ENCODE data around the gene TBC1D14. TPM values are rescaled to one million over a fixed set of nuclear protein-coding genes. Genes with fewer than 3 reads are reported as not detected.

TBC1D14 gene
- total RNA-seq, 2 experiments from 2014 or later: 38.4 to 44.1 TPM

DNA sequence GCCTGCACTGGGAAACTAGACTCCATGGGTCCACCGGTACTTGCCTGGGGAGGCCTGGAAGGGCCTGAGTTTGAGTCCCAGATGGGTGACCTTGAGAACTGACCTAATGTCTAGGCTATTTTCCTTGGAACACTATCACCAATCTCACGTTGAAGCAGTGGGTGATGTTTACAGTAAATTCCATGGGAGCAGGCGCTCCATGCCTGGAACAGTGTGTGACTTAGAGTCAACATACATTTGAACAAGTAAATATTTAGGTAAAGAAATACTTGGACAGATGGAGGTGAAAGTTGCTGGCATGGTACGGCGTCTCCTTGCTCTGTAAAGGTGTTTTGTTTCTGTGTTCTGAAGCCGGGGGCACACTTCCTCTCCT is 47.5 kb downstream of the TBC1D14 start:
- no peak overlapping the region for H3K4me2 ChIP-seq (ENCODE audit: low read length)

GRCh38 chr4:6957994-6958393 is 48.4 kb downstream of the TBC1D14 start:
- no peak overlapping the region for H3K4me3 ChIP-seq (ENCODE audit: low read depth, low read length, poor library complexity, severe bottlenecking)
- H3K79me2 ChIP-seq (ENCODE audit: insufficient read depth, low read depth, low read length): no peaks in the 10 kb centered on the region
- no peak overlapping the region for H3K27ac ChIP-seq (ENCODE audit: low read depth, low read length, poor library complexity, severe bottlenecking)
- CTCF ChIA-PET (ENCODE audit: unreplicated experiment): no interaction called here
- no peaks in the 10 kb centered on the region; the same call in 1 of the 2 replicates for H4K20me1 ChIP-seq (ENCODE audit: insufficient read depth, low read length)
- H3K4me1 ChIP-seq (ENCODE audit: insufficient read depth, low read length, poor library complexity, severe bottlenecking): peaks cover 10% of the 10 kb centered on the region
- no peak overlapping the region for H3K4me2 ChIP-seq (ENCODE audit: low read length)
- no peak for DNase-seq (ENCODE audit: low spot score)
- TF ChIP-seq EZH2phosphoT487 (IDR thresholded peaks at IDR 0.05; ENCODE audit: borderline replicate concordance, low read depth, low read length) (no peak), CTCF (conservative IDR thresholded peaks at IDR 0.05; ENCODE audit: low read length) (no peak)
- BruUV-seq (replicated peaks): no TSS peak
- H3K36me3 ChIP-seq (ENCODE audit: insufficient read depth, low read length): no peaks in the 10 kb centered on the region
- no peaks in the 10 kb centered on the region for H3K9me3 ChIP-seq (ENCODE audit: low read length)
- H3K9me2 ChIP-seq (ENCODE audit: insufficient read depth, low read length): no peaks in the 10 kb centered on the region
- POLR2A ChIA-PET: interaction anchor here (0.6 kb wide), 1 partner anchor 12 kb away, joined by 7 read pairs; no protein-coding TSS in a partner anchor
- H2AFZ ChIP-seq (ENCODE audit: low read length): no peak overlapping the region
- intact Hi-C loops (cut with micrococcal nuclease; ENCODE audit: unreplicated experiment): no loop called here

More for the DNA sequence above, 47.5 kb downstream of the TBC1D14 start:
- H3K27ac ChIP-seq (ENCODE audit: low read depth, low read length, poor library complexity, severe bottlenecking): no peak overlapping the region
- no peaks in the 10 kb centered on the region for H3K36me3 ChIP-seq (ENCODE audit: insufficient read depth, low read length)
- intact Hi-C loops (cut with micrococcal nuclease; ENCODE audit: unreplicated experiment): no loop called here
- no peaks in the 10 kb centered on the region for H3K9me2 ChIP-seq (ENCODE audit: insufficient read depth, low read length)
- TF ChIP-seq CTCF (conservative IDR thresholded peaks at IDR 0.05; ENCODE audit: low read length): no peak
- TF ChIP-seq EZH2phosphoT487 (IDR thresholded peaks at IDR 0.05; ENCODE audit: borderline replicate concordance, low read depth, low read length): no peak
- no peak overlapping the region for H3K4me3 ChIP-seq (ENCODE audit: low read depth, low read length, poor library complexity, severe bottlenecking)
- no peaks in the 10 kb centered on the region; the same call in 1 of the 2 replicates for H4K20me1 ChIP-seq (ENCODE audit: insufficient read depth, low read length)
- no peak for DNase-seq (ENCODE audit: low spot score)
- CTCF ChIA-PET (ENCODE audit: unreplicated experiment): no interaction called here
- H3K79me2 ChIP-seq (ENCODE audit: insufficient read depth, low read depth, low read length): no peaks in the 10 kb centered on the region
- H3K4me1 ChIP-seq (ENCODE audit: insufficient read depth, low read length, poor library complexity, severe bottlenecking): peaks cover 2% of the 10 kb centered on the region
- no peak overlapping the region for H2AFZ ChIP-seq (ENCODE audit: low read length)
- POLR2A ChIA-PET: no interaction called here
- H3K9me3 ChIP-seq (ENCODE audit: low read length): no peaks in the 10 kb centered on the region
- no TSS peak for BruUV-seq (replicated peaks)

- BruUV-seq (replicated peaks): no TSS peak
- Histone ChIP-seq H3K36me3 (ENCODE audit: insufficient read depth, low read length) (no peaks in the 10 kb centered on the region; the same call in 1 of the 2 replicates), H4K20me1 (ENCODE audit: insufficient read depth, low read length) (no peaks in the 10 kb centered on the region; the same call in 1 of the 2 replicates), H3K4me2 (ENCODE audit: low read length) (no peak overlapping the region), H2AFZ (ENCODE audit: low read length) (no peak overlapping the region), H3K27ac (ENCODE audit: low read depth, low read length, poor library complexity, severe bottlenecking) (no peak overlapping the region), H3K4me3 (ENCODE audit: low read depth, low read length, poor library complexity, severe bottlenecking) (no peak overlapping the region), H3K79me2 (ENCODE audit: insufficient read depth, low read depth, low read length) (no peaks in the 10 kb centered on the region), H3K4me1 (ENCODE audit: insufficient read depth, low read length, poor library complexity, severe bottlenecking) (peaks cover 23% of the 10 kb centered on the region), H3K9me3 (ENCODE audit: low read length) (peaks cover 5% of the 10 kb centered on the region; the same call in 1 of the 2 replicates), H3K9me2 (ENCODE audit: insufficient read depth, low read length) (no peaks in the 10 kb centered on the region)
- intact Hi-C loops (cut with micrococcal nuclease; ENCODE audit: unreplicated experiment): no loop called here
- POLR2A ChIA-PET: no interaction called here
- DNase-seq (ENCODE audit: low spot score): no peak
- CTCF ChIA-PET (ENCODE audit: unreplicated experiment): no interaction called here
- no peak for TF ChIP-seq EZH2phosphoT487 (IDR thresholded peaks at IDR 0.05; ENCODE audit: borderline replicate concordance, low read depth, low read length)
- no peak for TF ChIP-seq CTCF (conservative IDR thresholded peaks at IDR 0.05; ENCODE audit: low read length)
Observed at GRCh38 chr4:6959261-6959660, 49.6 kb downstream of the TBC1D14 start.
